Measurements from ENCODE around the gene RELB.

DNA sequence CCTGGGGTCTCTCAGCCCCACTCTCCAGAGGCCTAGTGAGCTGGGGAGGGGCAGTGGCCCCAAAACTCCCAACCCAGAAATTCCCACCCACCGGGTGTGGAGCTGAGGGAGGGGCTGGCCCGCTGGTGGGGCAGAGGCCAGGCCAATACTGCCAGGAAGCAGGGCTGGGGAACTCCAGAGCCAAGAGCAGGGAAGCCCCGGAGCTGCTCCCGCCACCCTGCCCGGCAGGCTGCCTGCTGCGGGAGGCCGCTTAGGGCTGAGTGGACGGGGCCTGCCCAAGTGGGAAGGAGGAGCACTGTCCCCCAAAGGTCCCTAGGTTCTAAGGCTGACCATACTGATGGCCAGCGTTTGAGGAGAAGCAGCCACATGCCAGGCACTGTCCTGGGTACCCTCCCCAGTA, 13.0 kb upstream of the RELB start:
- TF ChIP-seq, protein P1, sequence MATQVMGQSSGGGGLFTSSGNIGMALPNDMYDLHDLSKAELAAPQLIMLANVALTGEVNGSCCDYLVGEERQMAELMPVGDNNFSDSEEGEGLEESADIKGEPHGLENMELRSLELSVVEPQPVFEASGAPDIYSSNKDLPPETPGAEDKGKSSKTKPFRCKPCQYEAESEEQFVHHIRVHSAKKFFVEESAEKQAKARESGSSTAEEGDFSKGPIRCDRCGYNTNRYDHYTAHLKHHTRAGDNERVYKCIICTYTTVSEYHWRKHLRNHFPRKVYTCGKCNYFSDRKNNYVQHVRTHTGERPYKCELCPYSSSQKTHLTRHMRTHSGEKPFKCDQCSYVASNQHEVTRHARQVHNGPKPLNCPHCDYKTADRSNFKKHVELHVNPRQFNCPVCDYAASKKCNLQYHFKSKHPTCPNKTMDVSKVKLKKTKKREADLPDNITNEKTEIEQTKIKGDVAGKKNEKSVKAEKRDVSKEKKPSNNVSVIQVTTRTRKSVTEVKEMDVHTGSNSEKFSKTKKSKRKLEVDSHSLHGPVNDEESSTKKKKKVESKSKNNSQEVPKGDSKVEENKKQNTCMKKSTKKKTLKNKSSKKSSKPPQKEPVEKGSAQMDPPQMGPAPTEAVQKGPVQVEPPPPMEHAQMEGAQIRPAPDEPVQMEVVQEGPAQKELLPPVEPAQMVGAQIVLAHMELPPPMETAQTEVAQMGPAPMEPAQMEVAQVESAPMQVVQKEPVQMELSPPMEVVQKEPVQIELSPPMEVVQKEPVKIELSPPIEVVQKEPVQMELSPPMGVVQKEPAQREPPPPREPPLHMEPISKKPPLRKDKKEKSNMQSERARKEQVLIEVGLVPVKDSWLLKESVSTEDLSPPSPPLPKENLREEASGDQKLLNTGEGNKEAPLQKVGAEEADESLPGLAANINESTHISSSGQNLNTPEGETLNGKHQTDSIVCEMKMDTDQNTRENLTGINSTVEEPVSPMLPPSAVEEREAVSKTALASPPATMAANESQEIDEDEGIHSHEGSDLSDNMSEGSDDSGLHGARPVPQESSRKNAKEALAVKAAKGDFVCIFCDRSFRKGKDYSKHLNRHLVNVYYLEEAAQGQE (IDR thresholded peaks at IDR 0.05; ENCODE audit: insufficient read depth in 1 of 2, low read depth in 2 of 2, low read length in 2 of 2): no peak
- TF ChIP-seq TAF1 (IDR thresholded peaks at IDR 0.05; ENCODE audit: borderline replicate concordance, insufficient read depth, low read length) (no peak), POLR2AphosphoS5 (IDR thresholded peaks at IDR 0.05; ENCODE audit: low read depth, low read length) (no peak), SIN3A (IDR thresholded peaks at IDR 0.05; ENCODE audit: borderline replicate concordance, insufficient read depth, low read length) (no peak)

Data from PFSK-1 (cell line).